Hindlimb muscle (tissue), 1 donor: ENCODE measurements around the gene SFXN1. TPM values are rescaled to one million over a fixed set of nuclear protein-coding genes. Genes with fewer than 3 reads are reported as not detected.

Experiments
- DNase-seq: peaks from one replicate; pipeline ENCODE4 v3.0.0-alpha.2; 2013
- polyA plus RNA-seq: library from polyadenylated mRNA; unstranded; fragments of 120-200 nt; gene quantifications from one replicate; pipeline ENCODE4 v1.2.1, GENCODE V29; 2013; ENCODE audit not compliant: insufficient read length

The SFXN1 gene
- polyA plus RNA-seq, 1 donor, result 22.2 TPM

GRCh38 chr5:175542232-175542965, 64.0 kb downstream of the SFXN1 start:
- DNase-seq, result no peak

- DNase-seq, result no peak
Observed at GRCh38 chr5:175542966-175543235, 64.5 kb downstream of the SFXN1 start.

GRCh38 chr5:175544108-175544511, 65.8 kb downstream of the SFXN1 start:
- no peak for DNase-seq

GRCh38 chr5:175544586-175544985, 66.2 kb downstream of the SFXN1 start:
- DNase-seq, result no peak

GRCh38 chr5:175547842-175548241, 69.5 kb downstream of the SFXN1 start:
- no peak for DNase-seq

GRCh38 chr5:175548626-175549311, 70.4 kb downstream of the SFXN1 start:
- DNase-seq, result no peak

- no peak for DNase-seq
Observed at GRCh38 chr5:175550055-175550805, 71.9 kb downstream of the SFXN1 start.

- DNase-seq, result no peak
Observed at GRCh38 chr5:175551266-175551665, 72.9 kb downstream of the SFXN1 start.

- no peak for DNase-seq
Observed at GRCh38 chr5:175554296-175554695, 75.9 kb downstream of the SFXN1 start.

- DNase-seq, result no peak
Observed at GRCh38 chr5:175555168-175555785, 76.9 kb downstream of the SFXN1 start.

- no peak for DNase-seq
Observed at GRCh38 chr5:175556794-175557193, 78.4 kb downstream of the SFXN1 start.

GRCh38 chr5:175557778-175558177, 79.4 kb downstream of the SFXN1 start:
- no peak for DNase-seq

GRCh38 chr5:175558801-175559480, 80.6 kb downstream of the SFXN1 start:
- no peak for DNase-seq

- DNase-seq, result no peak
Observed at GRCh38 chr5:175560011-175560410, 81.7 kb downstream of the SFXN1 start.

- DNase-seq, result no peak
Observed at GRCh38 chr5:175561085-175561484, 82.7 kb downstream of the SFXN1 start.

GRCh38 chr5:175564716-175565115, 86.4 kb downstream of the SFXN1 start:
- DNase-seq, result no peak

GRCh38 chr5:175566697-175567096, 88.3 kb downstream of the SFXN1 start:
- no peak for DNase-seq

GRCh38 chr5:175567954-175568353, 89.6 kb downstream of the SFXN1 start:
- DNase-seq, result no peak

- DNase-seq, result no peak
Observed at GRCh38 chr5:175569701-175570100, 91.3 kb downstream of the SFXN1 start.

- DNase-seq, result no peak
Observed at GRCh38 chr5:175572886-175573285, 94.5 kb downstream of the SFXN1 start.

GRCh38 chr5:175573493-175574269, 95.3 kb downstream of the SFXN1 start:
- no peak for DNase-seq

GRCh38 chr5:175575301-175575700, 96.9 kb downstream of the SFXN1 start:
- DNase-seq, result no peak
